NCI-H1417 (cell line): ENCODE measurements around the gene LMNTD2.
A peak's percentile ranks its signal among the peaks of the same experiment; 100 is the strongest.

Experiments
- DNase-seq, 3 experiments: peaks; one replicate each; lab custom pipeline; 2025; lab: John Stamatoyannopoulos, UW

LMNTD2 gene

DNA sequence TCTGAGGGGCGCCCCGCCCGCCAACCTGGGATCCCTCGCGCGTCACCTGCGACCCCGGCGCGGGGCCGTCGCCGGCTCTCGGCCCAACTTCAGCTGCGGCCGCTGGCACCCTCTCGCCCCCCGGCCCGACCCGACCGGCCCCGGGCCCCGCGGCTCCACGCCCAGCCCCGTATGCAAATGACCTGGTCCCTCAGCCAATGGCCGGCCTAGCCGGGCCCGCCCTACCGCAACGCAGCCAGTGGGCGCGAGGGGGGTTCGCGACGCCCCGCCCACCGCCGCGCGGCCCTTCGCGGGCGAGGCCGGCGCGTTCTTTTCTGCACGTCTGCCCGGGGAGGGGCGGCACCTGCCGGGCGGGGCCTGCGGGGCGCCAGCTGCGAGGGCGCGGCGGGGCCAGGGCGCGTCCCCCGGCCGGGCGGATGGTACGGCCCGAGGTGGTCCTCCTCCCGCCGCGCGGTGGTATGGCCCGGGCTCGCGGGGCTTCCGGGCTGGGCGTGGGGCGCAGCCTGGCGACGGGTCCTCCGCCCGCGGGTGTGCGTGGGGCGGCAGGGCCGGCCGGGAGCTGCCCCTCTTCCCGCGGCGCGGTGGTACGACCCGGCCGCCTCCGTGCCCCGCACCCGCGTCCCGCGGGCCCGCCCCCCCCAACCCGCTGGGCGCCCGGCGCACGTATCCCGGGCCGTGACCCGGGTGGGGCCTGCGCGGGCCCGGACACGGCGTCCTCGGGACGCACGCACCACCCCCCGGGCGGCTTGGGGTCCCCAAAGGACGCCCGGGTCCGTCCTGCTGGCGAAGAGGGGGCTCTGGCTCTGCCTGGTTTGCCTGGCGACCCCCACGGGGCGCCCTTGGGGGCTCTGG, 8.0 kb upstream of the LMNTD2 start:
- peak; percentile 95 to 98 (median 96) for DNase-seq

DNA sequence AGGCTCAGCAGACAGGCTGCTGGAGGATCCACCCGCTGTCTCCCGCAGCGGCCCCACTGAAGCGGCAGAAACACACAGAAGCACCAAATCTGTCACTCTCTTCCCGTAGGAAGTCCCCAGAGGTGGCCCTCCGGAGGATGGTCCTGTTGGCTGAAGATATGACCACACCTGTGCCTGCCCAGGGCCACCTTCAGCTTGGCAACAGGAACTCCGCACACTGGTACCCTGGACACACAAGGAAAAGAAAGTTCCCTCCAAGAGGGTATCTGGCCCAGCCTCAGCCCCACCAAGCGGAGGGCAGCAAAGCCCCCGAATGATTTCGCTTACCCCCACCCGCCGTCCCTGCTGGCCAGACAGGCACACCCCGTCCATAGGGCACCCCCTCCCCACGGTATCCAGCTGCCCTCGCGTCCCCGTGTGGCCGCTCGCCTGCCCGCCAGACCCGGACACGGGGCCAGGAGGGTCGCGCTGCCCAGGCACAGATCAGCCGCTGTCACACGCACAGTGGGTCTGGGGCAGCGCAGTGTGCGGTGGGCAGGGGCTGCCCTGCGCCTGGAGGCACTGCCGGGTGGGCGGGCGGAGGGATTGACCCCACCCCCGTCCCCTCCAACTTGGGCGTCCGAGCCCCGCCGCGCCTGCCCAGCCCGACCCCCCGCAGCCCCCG, 7.2 kb upstream of the LMNTD2 start:
- peak in 1 of 3 experiments; percentile 49 for DNase-seq

DNA sequence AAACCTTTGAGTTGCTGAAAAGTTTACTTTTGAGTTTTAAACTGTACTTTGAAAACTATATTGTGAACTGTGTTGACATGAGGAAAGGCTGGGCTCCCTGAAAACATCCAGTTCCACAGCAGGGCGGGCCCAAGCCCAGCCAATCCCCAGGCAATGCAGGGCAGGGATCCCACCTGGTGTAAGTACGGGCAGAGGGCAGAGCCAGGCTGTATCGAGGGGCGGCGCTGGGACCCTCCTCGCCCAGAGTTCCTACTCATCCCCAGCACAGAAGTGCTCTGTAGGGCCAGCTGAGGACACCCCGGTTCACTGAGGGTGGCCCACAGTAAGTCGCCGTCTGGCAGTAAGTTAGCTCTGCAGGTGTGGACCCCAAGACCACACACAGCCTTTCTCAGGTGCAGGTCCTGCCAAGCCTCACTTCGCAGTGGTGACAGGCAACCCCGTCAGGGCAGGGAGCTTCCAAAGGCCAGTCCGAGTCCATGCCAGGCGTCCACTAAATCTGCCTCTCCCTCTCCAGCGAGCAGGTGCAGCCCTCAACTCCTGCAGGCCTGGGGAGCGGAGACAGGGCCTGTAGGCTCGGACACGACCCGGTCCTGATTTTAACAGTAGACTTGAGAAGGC, 6.6 kb upstream of the LMNTD2 start:
- DNase-seq = no peak

DNA sequence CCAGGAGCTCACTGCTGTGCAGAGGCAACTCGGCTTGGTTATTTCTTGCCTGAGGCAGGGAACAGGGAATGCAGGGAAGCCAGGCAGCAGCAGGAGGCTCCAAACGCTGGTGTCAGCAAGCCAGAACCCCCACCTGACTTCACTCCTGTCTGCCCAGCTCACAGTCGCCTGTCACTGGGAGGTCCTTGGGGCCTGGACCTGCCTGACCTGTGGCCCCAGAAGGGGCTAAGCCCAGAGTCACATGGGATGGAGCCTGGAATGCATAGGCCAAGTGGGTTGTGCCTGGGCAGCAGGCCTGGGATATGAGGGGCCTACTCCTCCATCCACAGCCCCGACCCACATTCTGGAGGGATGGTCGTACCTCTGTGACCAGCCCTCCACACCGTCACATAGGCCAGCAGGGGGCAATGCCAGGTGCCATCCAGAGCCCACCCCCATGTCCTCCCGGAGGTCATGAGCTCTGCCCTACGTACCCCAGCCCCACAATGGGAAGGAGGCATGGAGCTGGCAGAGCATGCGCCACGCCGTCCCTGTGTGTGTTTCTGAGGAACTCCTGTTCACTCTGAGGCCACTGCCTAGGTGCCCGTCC, 5.5 kb upstream of the LMNTD2 start:
- DNase-seq = no peak

DNA sequence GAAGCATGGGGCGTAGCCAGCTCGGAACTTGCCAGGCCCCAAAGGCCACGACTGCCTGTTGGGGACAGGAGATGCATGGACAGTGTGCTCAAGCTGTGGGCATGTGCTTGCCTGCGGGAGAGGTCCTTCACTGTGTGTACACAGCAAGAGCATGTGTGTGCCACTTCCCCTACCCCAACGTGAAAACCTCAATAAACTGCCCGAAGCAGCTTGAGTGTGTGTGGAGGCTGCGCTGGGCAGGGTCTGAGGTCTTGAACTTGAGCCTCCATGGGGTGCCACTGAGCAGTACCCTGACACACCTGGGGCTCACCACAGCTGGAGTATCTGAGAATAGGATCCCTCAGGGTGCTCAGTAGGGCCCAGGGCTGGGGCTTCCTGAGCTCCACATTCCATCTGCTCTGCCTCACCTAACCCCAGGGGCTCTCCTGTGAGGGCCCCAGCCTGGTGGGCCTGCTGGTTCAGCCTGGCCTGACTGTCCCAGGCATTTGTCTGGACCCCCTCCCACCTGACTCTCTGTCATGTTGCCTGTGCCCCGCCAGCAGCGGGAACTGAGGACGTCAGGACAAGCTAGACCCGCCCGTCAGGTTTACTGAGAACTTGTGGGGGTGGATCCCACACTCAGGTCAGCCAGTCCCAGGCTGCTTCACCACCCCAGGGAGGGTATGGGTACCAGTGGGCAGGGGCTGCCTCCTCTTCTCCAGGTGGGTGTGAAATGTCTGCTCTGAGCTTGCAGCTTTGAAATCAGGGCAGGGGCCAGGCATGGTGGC, 3.5 kb upstream of the LMNTD2 start:
- DNase-seq = no peak

DNA sequence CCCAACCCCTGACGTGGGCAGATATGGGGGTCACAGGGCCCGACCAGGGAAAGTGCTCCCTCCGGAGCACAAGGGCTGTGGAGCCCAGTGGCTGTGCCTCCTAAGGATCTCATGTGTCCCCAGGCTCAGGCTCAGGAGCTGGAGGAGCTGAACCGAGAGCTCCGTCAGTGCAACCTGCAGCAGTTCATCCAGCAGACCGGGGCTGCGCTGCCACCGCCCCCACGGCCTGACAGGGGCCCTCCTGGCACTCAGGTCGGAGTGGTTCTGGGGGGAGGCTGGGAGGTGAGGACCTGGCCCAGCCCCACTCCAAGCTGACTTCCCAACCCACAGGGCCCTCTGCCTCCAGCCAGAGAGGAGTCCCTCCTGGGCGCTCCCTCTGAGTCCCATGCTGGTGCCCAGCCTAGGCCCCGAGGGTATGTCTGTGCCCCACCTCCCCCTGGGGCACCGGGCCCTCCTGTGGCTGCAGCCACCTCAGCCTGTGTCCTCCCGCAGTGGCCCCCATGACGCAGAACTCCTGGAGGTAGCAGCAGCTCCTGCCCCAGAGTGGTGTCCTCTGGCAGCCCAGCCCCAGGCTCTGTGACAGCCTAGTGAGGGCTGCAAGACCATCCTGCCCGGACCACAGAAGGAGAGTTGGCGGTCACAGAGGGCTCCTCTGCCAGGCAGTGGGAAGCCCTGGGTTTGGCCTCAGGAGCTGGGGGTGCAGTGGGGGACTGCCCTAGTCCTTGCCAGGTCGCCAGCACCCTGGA, 2.7 kb upstream of the LMNTD2 start:
- DNase-seq = no peak

DNA sequence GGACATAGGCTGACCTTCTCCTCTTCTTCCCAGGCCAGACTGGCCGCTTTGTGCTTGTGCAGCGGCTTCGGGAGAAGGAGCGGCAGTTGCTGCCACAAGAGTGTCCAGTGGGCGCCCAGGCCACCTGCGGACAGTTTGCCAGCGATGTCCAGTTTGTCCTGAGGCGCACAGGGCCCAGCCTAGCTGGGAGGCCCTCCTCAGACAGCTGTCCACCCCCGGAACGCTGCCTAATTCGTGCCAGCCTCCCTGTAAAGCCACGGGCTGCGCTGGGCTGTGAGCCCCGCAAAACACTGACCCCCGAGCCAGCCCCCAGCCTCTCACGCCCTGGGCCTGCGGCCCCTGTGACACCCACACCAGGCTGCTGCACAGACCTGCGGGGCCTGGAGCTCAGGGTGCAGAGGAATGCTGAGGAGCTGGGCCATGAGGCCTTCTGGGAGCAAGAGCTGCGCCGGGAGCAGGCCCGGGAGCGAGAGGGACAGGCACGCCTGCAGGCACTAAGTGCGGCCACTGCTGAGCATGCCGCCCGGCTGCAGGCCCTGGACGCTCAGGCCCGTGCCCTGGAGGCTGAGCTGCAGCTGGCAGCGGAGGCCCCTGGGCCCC, 1.6 kb upstream of the LMNTD2 start:
- DNase-seq = no peak

DNA sequence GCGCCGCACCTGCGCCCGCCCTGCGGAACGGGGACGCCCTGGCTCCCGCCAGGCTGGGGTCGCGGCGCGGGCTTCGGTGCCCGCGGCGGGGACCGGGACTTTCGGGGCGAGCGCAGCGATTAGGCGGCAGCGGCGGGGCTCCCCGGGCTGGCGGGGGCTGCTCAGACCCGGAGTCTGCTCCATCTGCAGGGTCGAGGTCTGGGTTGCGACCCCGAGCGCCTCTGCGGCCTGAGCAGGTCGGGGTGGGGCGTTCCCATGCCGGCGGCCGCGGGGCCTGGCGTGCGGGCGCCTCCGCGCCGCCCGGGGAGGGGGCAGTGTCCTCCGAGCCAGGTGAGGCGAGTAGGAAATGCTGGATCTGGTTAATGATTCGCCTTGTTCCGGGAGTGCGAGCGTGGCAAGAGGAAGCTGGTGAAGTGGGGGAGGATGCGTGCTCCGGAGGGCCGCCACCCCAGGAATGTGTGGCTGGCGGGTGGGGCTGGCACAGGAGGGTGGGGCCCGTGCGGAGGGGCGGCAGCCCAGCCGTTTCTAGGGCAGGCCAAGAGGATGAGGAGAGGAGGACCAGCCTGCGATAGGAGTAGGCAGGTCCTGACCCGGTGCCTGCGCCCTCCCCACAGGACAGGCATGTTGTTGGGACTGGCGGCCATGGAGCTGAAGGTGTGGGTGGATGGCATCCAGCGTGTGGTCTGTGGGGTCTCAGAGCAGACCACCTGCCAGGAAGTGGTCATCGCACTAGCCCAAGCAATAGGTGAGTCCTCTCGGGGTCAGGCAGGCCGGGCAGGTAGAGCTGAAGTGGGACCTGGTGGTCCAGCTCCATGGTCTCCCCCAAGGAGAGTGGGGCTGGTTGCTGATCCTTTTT, 838 bp upstream of the LMNTD2 start:
- DNase-seq = peak in 2 of 3 experiments; percentile 59 to 83

DNA sequence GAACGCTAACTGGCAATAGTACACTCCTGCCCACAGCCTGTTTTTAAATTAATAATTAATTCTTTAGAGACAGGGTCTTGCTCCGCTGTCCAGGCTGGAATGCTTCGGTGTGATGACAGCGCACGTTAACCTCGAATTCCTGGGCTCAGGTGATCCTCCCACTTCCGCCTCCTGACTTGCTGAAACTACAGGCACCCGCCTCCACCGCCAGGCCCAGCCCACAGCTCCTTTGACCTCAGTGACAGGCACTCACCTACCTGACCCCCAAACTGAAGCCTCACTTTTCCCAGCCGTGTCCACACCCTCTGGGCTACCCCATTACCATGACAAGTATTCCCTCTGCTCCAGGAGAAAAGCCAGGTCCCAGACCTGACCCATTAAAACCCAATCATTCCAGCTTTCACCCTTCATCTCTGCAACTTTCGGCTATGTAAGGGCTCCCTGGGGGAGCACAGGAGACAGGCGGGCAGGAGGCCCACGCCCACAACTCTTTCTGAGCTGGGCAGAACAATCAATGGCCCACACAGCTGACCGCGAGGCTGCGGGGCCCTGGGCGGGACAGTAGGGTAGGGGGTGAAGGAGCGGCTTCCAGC, 730 bp downstream of the LMNTD2 start:
- DNase-seq = no peak

DNA sequence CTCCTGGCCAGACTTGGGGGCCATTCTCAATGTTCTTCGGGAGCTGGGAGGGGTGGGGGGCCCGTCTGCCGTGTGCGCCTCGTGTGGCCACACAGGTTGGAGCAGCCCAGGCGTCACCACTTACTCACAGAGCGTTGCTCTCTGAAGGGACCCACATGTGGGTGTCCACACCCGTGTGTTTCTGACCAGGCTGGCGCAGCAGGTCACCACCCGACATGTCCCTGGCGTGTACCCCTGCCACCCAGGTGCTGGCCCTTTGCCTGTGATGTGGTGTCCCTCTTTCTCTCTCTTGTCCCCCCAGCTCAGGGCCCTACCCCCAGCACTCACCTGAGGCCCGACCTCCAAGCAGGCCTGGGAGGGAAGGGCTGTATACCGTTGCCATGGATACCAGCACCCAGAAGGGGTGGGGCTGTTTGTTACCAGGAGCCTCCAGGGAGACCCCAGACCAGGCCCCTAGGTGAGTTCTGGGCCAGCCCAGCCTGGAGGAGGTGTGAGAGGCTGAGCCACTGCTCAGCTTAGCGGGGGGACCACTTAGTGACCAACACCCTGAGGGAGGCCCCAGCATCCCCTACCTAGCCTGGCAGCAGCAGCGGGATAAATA, 1.4 kb downstream of the LMNTD2 start:
- no peak for DNase-seq

DNA sequence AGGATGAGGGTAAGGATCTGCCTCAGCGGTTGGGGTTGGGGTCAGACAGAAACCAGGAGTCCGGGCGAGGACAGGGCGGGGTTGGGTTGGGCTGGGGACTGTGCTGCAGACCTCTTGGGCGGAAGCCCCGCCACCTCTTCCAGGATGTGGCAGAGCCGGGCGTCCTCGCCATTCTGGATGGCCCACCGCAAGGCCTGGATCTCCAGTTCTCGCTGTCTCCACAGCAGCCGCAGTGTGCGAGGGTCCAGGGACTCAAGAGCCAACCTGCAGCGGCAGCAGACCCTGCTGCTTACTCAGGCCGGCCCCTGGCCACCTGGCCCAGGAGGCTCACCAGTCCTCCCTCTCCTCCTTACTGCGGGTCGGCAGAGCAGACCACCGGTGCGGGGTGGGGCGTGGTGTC, 2.0 kb downstream of the LMNTD2 start:
- no peak for DNase-seq

DNA sequence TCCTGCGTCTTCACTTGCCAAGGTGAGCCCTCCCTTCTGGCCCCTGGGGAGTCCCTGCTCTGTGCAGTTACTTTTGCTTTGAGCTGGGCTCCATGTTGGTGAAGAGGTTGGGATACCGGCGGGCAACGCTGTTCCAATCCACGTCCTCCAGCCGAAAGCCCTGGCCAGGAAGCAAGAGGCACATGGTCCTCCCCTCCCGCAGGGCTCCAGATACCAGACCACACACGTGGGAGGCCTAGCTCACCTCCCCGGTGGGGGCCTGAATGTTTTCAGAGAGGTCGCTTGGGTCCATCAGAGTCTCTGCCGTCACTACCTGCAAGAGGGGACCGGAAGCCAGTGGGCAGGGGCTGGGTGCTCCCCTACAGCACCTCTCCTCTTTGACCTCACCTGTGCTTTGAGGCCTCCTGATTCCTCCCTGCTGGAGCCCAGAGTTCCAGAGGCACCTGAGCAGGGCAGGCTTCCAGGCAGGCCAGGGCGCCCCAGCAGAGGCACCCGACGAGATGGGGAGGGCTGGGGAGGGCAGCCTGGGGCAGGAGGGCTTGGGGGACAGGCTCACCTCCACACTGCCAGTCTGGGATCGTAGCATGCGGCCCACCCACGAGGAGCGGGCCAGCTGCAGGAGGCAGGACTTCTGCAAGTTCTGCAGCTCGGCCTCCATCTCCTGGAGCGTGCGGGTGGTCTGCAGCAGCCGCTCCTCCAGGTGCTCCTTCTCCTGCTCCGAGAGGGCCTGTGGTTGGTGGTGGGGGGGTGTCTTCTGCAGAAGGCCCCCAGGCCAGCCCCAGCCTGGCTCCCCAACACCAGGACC, 3.0 kb downstream of the LMNTD2 start:
- no peak for DNase-seq

DNA sequence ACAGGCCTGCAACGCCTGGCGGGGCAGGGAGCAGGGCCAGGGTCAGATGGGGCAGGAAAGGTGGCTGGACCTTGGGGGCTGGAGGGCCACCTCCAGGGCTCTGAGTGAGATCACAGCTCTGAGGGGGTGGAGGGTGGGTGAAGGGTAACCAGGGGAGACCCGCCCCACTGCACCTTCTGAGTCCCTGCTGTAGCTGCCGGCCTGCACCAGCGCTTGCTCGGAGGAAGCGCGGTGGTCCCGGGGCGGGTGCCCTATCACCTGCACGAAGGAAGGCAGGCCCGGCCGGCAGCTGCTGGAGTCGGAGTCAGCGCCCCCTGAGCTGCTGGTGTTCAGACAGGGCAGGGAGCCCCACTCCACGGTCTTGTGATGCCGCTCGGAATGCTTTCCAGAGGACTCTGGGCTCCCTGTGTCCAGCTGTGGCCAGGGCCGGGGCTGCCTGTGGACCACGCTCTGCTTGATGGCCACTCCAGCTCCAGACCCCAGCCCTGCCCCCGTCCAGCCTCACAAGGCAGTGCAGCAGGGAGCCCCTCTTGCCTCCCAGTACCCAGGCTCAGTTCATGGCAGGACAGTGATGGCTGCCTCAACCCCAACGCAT, 3.8 kb downstream of the LMNTD2 start:
- DNase-seq = no peak

DNA sequence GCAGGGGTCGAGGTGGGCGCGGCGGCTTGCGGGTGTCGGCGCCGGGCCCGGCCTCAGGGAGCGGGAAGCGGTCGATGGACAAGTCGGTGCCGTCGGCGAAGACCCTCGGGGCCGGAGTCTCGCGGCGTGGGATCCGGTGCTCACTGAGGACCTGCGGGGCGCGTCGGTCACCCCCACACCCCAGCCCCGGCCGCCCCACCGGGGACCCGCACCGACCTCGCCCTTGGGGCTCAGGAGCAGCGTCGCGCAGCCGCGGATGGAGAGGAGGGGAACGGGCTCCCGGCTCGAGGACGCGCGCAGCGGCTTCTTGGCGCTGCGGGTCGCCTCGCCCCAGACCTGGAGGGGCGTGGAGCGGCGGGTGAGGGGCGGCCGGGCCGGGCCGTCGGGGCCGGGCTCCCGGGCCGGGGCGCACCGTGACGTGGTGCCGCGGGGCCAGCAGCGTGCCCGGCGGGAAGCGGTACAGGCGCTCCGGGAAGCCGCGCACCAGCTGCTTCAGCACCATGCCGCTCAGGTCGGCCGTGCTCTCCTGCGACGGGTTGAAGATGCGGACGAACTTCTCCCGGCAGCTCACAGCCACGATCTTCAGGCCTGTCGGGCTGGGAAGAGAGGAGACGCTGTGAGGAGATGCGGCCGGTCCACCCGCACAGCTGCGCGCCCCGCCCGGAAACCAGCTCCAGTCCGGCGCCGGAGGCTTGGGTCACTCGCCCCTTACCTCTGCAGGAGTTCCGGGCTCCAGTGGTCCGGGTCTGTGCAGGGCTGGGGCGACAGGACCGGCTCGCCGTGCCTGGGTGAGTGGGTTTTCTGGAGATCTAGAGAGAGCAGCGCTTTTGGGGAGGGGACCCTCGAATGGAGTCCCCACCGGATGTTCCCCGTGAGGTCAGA, 4.5 kb downstream of the LMNTD2 start:
- DNase-seq = peak in 2 of 3 experiments; percentile 47 to 61

DNA sequence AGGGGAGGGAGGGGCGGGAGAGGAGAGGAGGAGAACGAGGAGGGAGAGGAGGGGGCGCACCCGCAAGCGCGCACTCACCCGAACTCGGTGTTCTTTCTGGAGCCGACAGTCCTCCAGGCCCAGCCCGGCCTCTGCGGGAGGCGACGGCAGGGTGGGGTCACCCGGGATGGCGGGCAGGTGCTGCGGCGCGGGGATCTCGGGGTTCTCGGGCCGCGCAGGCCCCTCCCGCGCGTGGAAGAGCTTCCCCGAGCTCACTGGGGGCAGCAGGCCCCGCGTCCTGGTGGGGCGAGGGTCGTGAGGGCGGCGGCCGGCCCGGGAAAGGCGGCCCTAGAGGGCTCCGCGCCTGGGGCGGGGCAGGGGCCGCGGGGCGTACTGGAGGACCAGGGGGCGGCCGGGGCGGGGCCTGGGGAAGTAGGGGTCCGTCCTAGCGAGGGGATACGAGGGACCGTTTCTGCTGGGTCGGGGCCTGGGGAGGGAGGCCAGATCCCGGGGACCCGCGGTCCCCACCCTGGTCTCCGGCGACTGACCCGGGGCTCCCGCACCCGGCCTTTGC, 5.2 kb downstream of the LMNTD2 start:
- DNase-seq = peak in 1 of 3 experiments; percentile 76
